ENCODE data around the gene PRPF38B. TPM values are rescaled to one million over a fixed set of nuclear protein-coding genes. Genes with fewer than 3 reads are reported as not detected.

Gene PRPF38B, protein sequence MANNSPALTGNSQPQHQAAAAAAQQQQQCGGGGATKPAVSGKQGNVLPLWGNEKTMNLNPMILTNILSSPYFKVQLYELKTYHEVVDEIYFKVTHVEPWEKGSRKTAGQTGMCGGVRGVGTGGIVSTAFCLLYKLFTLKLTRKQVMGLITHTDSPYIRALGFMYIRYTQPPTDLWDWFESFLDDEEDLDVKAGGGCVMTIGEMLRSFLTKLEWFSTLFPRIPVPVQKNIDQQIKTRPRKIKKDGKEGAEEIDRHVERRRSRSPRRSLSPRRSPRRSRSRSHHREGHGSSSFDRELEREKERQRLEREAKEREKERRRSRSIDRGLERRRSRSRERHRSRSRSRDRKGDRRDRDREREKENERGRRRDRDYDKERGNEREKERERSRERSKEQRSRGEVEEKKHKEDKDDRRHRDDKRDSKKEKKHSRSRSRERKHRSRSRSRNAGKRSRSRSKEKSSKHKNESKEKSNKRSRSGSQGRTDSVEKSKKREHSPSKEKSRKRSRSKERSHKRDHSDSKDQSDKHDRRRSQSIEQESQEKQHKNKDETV
- total RNA-seq: 16.2 and 20.8 TPM in 2 replicates

DNA sequence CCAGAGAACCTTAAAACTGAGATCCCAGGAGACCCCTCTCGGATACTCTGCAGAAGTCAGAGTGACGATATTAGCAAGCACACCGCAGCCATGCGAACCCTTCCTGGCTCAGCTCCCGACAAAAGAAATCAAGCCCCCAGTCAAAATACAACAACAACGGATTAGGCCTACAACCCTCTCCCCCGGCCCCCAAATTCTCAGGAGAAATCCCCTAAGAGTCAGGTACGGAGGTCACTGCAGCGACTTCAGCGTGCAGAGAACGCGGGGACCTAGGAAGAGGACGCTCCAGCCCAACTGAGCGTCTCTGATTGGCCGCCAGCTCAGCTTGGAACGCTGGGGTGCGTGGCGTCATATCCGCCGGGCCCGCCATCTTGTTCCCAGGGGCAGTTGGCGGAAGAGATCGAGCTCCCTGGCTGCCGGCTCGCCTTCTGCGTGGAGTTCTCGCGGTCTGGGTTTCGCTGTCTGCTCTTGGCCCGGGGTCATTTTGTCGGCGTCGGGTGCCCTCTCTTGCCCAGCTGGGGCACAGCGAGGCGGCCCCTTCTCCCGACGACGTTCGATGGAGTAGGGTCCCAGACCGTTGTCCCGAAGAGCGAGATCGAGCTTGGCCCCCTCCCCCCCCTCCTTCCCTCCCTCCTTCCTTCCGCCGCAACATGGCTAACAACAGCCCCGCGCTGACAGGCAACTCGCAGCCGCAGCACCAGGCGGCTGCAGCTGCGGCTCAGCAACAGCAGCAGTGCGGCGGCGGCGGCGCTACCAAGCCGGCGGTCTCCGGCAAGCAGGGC is at the start of gene PRPF38B:
Gene PRPF38B (plus strand): TSS at position 369 of the 782 bp plus-strand sequence. CDS start 282 bp downstream, at position 651.

DNA sequence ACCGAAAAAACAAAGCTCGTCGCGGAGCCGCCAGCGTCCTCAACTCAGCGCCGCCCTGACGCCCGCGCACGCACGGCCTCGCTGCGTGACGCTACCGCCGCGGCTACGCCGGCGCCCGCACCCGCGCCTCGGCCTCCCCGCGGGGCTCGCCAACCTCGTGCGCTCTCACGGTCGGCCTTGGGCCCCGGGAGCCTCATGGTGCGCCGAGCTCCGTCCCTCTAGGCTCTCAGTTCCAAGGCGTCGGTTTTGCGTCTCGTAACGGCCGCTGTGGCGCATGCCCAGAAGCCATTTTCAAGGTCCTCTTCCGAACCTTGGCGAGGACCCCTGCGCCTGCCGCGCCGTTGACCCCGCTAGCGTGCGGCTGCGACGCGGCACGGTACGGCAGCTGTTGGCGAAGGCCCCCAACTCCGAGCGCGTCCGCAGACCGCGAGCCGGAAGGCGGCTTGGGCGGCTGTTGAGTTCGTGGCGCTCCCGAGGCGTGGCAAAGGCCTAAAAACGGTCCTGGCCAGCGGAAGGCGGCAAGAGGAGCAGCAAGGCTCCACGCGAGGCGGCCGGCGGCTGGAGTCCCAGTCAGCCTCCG is 31.0 kb upstream of the PRPF38B start, which contains the start of gene HENMT1:
Gene HENMT1 (minus strand): TSS at position 64 of the 580 bp plus-strand sequence. CDS start 1,209 bp downstream, outside the sequence.

DNA sequence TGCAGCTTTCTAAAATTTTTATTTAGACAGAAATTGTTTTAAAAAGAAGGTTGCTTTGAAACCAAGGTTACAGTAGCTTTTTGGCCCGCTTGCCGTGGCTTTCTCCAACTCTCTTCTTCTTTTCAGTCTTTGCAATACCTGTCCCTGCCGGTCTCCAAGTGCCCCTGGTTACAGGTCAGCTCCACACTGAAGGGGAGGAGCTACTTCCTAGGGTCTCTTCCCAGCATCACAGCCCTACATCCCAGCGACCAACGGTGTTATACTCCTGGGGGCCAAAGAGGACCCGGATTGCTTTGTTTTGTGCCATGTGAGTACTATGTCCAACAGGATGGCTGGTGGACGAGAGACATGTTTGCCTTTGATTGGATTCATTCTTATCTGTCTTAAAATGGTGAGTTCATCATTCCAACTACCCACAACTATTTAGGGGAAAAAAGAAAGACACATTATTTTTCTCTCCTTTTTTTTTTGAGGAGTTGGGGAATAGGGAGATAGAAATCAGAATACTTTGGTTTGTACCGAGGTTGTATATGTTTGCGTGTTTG is 20.6 kb downstream of the PRPF38B start, which contains the start of gene FNDC7:
Gene FNDC7 (plus strand): TSS at position 303 of the 545 bp plus-strand sequence. CDS start 26 bp downstream, at position 329.

DNA sequence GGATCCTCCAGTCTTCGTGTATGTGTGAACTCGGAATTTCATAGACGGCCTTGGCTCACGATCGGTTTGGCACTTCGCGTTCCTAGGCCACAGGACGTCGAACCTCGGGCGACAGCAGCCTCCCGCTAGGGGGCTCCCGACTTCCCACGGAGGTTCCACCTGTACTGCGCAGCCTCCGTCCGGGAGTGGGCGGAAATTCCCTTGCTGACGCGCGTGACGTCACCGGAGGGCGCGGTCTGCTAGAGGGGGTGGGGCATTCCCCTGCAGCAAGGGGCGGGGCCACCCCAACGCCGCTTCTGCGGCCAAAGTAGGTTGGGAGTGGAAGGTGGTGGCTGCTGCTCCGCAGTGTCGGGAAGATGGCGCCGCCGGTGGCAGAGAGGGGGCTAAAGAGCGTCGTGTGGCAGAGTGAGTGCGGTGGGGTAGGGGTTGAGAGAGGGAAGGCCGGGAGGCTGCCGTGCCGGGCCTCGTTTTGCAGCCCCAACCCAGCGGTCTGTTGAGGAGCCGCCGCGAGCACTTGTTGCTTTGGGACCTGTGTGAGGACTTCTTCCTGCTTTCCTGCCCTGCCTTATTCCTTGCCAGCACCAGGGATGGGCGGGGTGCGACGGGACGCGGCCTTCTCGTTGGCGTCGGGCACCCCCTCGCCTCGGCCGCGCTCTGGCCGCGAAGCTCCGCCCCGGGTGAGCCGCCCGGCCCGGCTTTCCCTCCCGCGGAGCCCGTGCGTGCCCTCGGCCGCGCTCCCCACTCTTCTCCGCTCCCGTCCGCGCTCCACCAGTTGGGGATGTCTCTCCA is 54.5 kb downstream of the PRPF38B start, which contains the start of gene STXBP3:
Gene STXBP3 (plus strand): TSS at position 293 of the 789 bp plus-strand sequence. CDS start 64 bp downstream, at position 357.

Other genes with a start within 250 kb of the PRPF38B start
- 1.1 TPM in 1 of 2 replicates, not detected in the other for gene NBPF6, start 242.0 kb upstream of the PRPF38B start, total RNA-seq
- 8.5 and 18.0 TPM in 2 replicates for gene EEIG2, start 132.2 kb upstream of the PRPF38B start, total RNA-seq
- 2.8 and 8.6 TPM in 2 replicates for gene HENMT1, start 31.2 kb upstream of the PRPF38B start, total RNA-seq
- gene FNDC7, start 20.6 kb downstream of the PRPF38B start, total RNA-seq: under 0.01 TPM in 1 of 2 replicates, not detected in the other
- 42.9 and 46.0 TPM in 2 replicates for gene STXBP3, start 54.4 kb downstream of the PRPF38B start, total RNA-seq
- gene AKNAD1, start 164.8 kb downstream of the PRPF38B start, total RNA-seq: not detected in 2 replicates
- gene GPSM2, start 184.7 kb downstream of the PRPF38B start, total RNA-seq: 6.8 and 38.8 TPM in 2 replicates

Measured in placental pericyte (primary cell).